HTR-8/SVneo (cell line): ENCODE measurements around the gene PPM1A.

ENCODE experiments used
- DNase-seq: peaks from one replicate; pipeline ENCODE4 v3.0.0; 2011; ENCODE audit warnings: low spot score, mixed read lengths; ENCODE audit not compliant: insufficient read length
- FAIRE-seq: peaks from 2 replicates; lab custom pipeline; 2011; peaks lifted over from hg19 to GRCh38; lab: Jason Lieb, UNC

The PPM1A gene

GRCh38 chr14:60225265-60225664 is 23.8 kb upstream of the PPM1A start:
- peak; percentile 88 for FAIRE-seq
- DNase-seq: no peak

GRCh38 chr14:60226298-60226697 is 22.7 kb upstream of the PPM1A start:
- FAIRE-seq (peak; percentile 88), DNase-seq (no peak)

DNA sequence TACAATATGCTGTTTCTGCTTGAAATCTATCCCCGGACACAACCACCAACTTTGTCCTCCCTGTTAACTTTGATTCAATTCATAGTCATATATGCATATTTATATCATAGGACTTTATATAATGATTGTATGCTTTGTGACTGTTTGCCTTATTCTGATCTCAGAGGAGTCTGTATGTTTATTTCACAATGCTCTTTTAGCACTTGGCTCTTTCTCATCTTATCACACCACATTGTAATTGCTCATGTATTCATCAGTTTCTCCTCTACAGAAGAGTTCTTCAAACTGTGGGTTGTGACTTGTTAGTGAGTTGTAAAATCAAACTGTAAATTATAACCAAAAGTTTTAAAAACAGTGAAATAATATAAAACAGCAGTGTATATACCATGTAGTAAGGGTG is 21.7 kb upstream of the PPM1A start:
- no peak for DNase-seq
- peak; percentile 64 for FAIRE-seq

DNA sequence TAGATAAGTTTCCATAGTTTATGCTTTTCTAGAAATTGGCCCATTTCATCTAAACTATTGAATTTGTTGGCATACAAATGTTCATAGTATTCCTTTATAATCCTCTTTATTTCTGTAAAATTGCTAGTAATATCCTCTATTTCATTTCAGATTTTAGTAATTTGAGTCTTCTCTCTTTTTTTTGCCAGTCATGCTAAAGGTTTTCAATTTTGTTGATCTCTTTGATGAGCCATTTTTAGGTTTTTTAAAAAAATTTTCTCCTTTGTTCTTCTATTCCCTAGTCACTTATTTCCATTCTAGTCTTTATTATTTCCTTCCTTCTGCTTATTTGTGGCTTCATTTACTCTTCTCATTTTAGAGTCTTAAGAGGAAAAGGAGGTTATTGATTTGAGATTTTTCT is 19.4 kb upstream of the PPM1A start:
- DNase-seq: no peak
- FAIRE-seq: no peak

- DNase-seq (no peak), FAIRE-seq (no peak)
Observed at GRCh38 chr14:60232185-60232584, 16.8 kb upstream of the PPM1A start.

GRCh38 chr14:60233251-60233650 is 15.8 kb upstream of the PPM1A start:
- DNase-seq (no peak), FAIRE-seq (peak; percentile 96)

- DNase-seq: no peak
- FAIRE-seq: no peak
Observed at GRCh38 chr14:60233891-60234290, 15.1 kb upstream of the PPM1A start.

GRCh38 chr14:60235440-60235839 is 13.6 kb upstream of the PPM1A start:
- FAIRE-seq: peak; percentile 96

DNA sequence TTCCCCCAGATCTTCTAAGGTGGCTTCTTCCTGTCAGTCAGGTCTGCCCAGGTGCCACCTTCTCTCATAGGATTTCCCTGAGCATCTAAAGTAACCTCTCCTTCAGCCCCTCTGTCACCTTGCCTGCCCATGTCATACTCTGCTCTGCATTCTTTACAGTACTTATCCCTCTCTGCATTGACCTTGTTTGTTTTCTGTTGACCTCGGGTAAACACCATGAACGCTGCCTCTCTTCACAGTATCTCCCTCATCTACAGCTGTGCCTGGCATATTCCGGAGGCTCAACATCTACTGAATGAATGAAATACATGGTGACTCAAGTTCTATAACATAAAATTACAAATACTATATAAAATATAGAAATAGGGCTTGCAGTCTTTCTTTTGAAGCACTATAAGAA is 10.1 kb upstream of the PPM1A start:
- no peak for DNase-seq
- FAIRE-seq: no peak

More at GRCh38 chr14:60235440-60235839, 13.6 kb upstream of the PPM1A start:
- DNase-seq: peak; percentile 30

GRCh38 chr14:60240139-60240856 is 8.7 kb upstream of the PPM1A start:
- DNase-seq (no peak), FAIRE-seq (peak; percentile 83)

- DNase-seq (no peak), FAIRE-seq (no peak)
Observed at GRCh38 chr14:60241091-60241490, 7.9 kb upstream of the PPM1A start.

GRCh38 chr14:60242429-60242828 is 6.6 kb upstream of the PPM1A start:
- peak; percentile 95 for FAIRE-seq
- DNase-seq: no peak

- DNase-seq: no peak
- FAIRE-seq: peak; percentile 89
Observed at GRCh38 chr14:60245380-60246177, 3.4 kb upstream of the PPM1A start.

DNA sequence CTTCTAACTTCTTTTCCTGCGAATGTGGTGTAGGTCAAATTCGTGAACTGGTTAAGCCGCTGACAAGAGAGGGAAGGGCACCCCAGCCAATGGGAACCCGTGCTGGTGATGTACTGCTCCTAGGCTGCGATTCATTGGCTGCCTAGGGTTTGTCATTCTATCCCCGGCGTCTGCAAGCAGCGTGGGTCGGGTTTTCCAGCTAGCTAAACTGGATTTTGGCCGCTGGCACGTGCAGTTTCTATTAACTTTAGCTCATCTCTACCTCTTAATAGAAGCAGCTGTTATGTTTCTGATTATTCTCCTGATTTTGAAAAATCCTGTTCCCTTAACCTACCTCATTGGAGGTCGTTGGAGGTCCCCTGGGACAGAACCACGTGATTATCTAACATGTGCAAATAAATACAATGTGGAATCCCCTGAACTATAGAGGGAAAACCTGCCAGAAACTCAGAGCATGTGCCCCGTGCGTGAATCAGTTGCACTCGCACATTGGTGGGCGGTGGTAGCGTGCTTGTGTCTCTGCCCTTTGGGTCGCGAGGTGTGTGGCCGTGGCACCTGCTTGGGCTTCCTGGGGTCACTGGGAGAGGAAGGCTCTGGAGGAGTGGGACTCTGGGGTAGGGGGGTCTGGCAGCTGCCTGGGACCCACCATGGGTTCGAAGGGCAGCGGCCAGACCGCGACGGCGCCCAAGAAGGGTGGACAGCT is 876 bp upstream of the PPM1A start:
- FAIRE-seq (no peak), DNase-seq (peak; percentile 99)

GRCh38 chr14:60249321-60250256 is 568 bp downstream of the PPM1A start:
- DNase-seq (peak; percentile 91), FAIRE-seq (no peak)

- FAIRE-seq: no peak
- peak; percentile 31 for DNase-seq
Observed at GRCh38 chr14:60250257-60251035, 1.4 kb downstream of the PPM1A start.

GRCh38 chr14:60251877-60252276 is 2.9 kb downstream of the PPM1A start:
- FAIRE-seq (peak; percentile 68), DNase-seq (no peak)

DNA sequence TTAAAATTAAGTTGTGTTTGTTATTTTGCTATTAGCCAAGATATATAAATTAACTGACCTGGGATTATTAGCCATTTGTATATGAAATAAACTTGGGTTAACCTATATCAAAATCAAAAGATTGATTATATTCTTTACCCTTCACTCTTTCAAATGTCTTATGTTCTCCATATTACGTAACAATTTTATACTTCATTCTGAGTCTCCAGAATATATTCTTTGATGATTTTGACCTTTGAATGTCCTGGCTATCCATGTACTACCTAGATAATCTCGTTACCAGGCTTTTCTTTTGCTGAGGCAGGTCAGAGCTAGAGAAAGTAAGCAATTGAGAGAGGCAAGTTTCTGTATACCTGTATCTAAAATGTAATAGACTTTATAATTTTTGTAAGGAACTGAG is 3.6 kb downstream of the PPM1A start:
- FAIRE-seq: no peak
- DNase-seq: no peak

DNA sequence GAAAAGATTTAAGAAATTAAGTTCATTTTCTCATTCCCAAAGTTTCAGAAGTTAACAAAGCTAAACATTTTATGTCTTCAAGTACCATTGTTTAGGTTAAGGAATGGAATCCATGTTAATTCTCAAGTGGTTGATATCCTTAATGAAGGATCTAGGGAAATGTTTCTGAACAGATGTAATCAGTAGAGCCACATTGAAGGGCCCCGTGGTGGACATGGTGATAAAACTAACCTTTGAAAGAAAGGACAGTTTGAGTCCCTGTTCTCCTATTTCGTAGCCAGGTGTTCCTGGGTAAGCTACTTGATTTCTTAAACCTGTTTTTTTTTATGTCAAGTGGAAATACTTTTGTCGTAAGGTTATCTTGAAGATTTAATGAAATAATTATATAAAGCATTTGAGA is 4.6 kb downstream of the PPM1A start:
- FAIRE-seq (peak; percentile 79), DNase-seq (no peak)
